GM23338 (cell line): ENCODE results near the gene MYT1. TPM values are rescaled to one million over a fixed set of nuclear protein-coding genes. Genes with fewer than 3 reads are reported as not detected.

ENCODE experiments used
- CREB1 ChIP-seq: fragments of 250-450 bp; sonication (Bioruptor Pico); IDR thresholded peaks from 2 replicates; pipeline ENCODE4 v1.5.0; 2020; ENCODE audit warnings: low read depth, mild to moderate bottlenecking, moderate library complexity
- EZH2 ChIP-seq: fragments of 200-600 bp; sonication (generic); IDR thresholded peaks from one replicate; pipeline ENCODE4 v1.8.0; 2017; ENCODE audit warnings: antibody characterized with exemption, mild to moderate bottlenecking, low read depth; ENCODE audit not compliant: unreplicated experiment
- ZNF331 ChIP-seq: fragments of 250-450 bp; sonication (Bioruptor Pico); IDR thresholded peaks from 2 replicates; pipeline ENCODE4 v1.5.0; 2020; ENCODE audit warnings: low read depth, mild to moderate bottlenecking, moderate library complexity
- ZNF462 ChIP-seq: fragments of 250-450 bp; sonication (Bioruptor Pico); IDR thresholded peaks from 2 replicates; pipeline ENCODE4 v1.5.0; 2020; ENCODE audit warnings: mild to moderate bottlenecking, moderate library complexity
- polyA plus RNA-seq: library from polyadenylated mRNA; unstranded; fragments of >200 nt; fragmentation: Nextera tagmentation; extraction: Ambion mirVana; gene quantifications from 2 replicates; pipeline ENCODE4 v1.2.1, GENCODE V29; 2016
- total RNA-seq: library from RNA; depleted of rRNA; stranded (reverse); fragments of >200 nt; shearing (Covaris generic); gene quantifications from 2 replicates; pipeline ENCODE4 v1.2.3, GENCODE V29; 2014
- TF ChIP-seq, protein P1 (sequence below), 2 experiments: fragments of 200-600 bp in 1 of 2; sonication (generic) in 1 of 2; conservative IDR thresholded peaks; 2 replicates each; pipeline versions ENCODE4 v1.5.1 to v1.6.1; 2016 to 2017; ENCODE audit warnings: antibody characterized with exemption in 2 of 2, low read depth in 2 of 2, mild to moderate bottlenecking in 2 of 2, moderate library complexity in 1 of 2

The MYT1 gene
- total and polyA plus RNA-seq, 2 experiments from 2014 or later, result 0.83 to 1.6 TPM

DNA sequence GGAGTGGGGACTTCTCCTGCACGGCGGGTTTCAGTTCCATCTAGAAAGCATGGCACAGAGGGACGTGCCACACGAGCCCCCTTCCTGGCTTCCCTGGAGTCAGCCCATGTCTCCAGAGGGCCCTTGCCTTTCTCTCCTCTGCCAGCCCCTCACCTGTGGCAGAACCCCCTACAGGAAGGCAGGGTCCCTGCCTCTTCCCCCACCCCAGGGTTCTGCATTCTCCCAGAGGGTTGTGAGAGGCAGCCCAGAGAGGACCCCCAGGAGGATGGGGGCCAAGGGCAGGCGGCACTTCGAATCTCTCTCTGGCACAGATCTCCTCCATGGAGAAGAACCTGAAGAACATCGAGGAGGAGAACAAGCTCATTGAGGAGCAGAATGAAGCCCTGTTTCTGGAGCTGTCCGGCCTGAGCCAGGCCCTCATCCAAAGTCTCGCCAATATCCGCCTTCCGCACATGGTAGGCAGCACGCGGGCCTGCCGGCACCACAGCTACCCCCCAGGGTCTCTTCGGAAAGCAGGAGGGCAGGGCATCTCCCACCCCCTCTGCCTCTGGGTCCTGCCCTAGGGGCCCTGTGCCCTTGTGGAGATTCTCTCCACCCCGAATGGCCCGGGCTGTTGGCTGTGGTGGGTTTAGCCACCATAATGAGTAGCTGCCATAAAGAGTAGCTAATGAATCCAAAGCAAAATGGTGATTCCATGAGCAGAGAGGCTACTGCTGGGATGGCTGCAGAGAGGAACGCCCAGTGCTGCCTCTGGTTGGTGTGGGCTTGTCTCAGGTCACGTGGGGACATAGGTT is 75.4 kb downstream of the MYT1 start (continued):
- TF ChIP-seq ZNF462 (CRISPR knock-in tag) (no peak), ZNF331 (CRISPR knock-in tag) (no peak), CREB1 (no peak), EZH2 (no peak)
- TF ChIP-seq, protein P1, sequence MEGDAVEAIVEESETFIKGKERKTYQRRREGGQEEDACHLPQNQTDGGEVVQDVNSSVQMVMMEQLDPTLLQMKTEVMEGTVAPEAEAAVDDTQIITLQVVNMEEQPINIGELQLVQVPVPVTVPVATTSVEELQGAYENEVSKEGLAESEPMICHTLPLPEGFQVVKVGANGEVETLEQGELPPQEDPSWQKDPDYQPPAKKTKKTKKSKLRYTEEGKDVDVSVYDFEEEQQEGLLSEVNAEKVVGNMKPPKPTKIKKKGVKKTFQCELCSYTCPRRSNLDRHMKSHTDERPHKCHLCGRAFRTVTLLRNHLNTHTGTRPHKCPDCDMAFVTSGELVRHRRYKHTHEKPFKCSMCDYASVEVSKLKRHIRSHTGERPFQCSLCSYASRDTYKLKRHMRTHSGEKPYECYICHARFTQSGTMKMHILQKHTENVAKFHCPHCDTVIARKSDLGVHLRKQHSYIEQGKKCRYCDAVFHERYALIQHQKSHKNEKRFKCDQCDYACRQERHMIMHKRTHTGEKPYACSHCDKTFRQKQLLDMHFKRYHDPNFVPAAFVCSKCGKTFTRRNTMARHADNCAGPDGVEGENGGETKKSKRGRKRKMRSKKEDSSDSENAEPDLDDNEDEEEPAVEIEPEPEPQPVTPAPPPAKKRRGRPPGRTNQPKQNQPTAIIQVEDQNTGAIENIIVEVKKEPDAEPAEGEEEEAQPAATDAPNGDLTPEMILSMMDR (conservative IDR thresholded peaks at IDR 0.05; ENCODE audit: low read depth in 2 of 2), result no peak
